HG03378 (cell line): ENCODE results near the gene NBPF19.
"Not testable (repeated sequence)": the region's sequence is repeated elsewhere in the genome, so short reads cannot be mapped to it uniquely, and the experiment has no call there.

Experiments
- ATAC-seq: cut with Tn5 transposase; IDR thresholded peaks from one replicate; pipeline ENCODE4 v1.9.1; 2021; ENCODE audit warnings: mild to moderate bottlenecking, moderate library complexity; ENCODE audit not compliant: unreplicated experiment

NBPF19 gene

DNA sequence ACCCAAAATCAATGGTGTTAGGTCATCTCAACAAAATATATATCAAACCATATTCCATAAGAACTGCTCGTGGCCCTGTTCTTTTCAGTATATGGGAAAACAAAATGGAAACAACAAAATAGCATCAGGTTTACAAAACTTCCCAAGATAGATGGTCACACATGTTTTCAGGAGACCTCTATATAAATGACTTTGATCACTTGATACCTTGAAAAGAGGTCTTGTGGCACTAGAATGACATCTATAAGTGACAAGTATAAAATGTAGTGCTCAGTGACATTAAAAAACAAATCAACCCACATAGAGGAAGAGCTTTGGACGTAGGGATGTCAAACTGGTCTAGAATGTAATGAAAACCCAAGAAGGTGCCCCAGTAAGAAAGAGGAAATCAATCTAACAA is at the start of gene NBPF19:
Gene NBPF19, plus strand, starts transcription at position 301 of the 400 bp plus-strand sequence. CDS start 888 bp downstream, outside the sequence.
- not testable (repeated sequence) for ATAC-seq

GRCh38 chr1:149428317-149428716 is 46.5 kb upstream of the NBPF19 start:
- ATAC-seq, result not testable (repeated sequence)

GRCh38 chr1:149445451-149445850 is 29.4 kb upstream of the NBPF19 start:
- not testable (repeated sequence) for ATAC-seq

- ATAC-seq, result not testable (repeated sequence)
These were observed 22.6 kb upstream of the NBPF19 start for GRCh38 chr1:149452196-149452595.

DNA sequence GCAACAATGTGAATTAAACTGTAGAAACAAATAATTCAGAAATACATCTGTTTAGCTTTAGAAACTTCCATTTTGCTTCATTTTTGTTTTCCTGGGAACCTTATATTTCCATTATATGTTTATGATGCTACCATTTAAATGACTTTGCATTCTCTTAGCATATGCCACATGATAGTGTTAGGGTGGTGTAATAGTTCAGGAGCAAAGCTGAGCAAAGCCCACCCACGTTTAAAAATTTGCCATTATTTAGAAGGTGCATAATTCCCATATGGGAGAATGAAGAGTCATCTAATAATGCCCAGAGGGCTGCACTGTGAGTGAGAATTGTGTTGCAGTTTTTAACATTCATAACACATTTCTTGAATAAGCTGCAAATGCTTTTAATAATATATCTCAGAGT is 22.2 kb upstream of the NBPF19 start:
- not testable (repeated sequence) for ATAC-seq

- ATAC-seq, result not testable (repeated sequence)
These were observed 83.5 kb downstream of the NBPF19 start for GRCh38 chr1:149558350-149558825.

- ATAC-seq, result not testable (repeated sequence)
These were observed 87.0 kb downstream of the NBPF19 start for GRCh38 chr1:149561806-149562205.

- ATAC-seq, result not testable (repeated sequence)
These were observed 90.6 kb downstream of the NBPF19 start for GRCh38 chr1:149565485-149565884.

GRCh38 chr1:149572763-149573162 is 97.9 kb downstream of the NBPF19 start:
- not testable (repeated sequence) for ATAC-seq

DNA sequence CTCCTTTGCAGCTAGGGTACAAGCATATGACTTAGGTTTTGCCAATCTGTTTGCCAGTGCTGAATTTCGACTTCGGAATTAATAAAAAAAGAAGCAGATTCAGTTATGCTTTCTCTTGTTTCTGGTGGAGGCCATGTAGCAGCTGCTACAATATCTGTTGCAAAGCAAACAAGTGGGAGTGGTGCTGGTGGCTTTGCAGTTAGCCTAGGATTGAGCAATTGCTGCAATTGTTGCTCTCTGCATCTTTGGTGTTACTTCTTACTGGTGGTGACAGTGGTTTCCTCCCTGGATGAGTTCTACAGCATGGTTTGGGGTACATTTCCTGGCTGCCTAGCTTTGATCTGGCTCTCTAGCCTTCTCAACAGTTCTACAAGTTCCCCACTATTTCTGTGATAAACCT is 110.7 kb downstream of the NBPF19 start:
- ATAC-seq, result not testable (repeated sequence)
